Inferior parietal cortex (tissue), 1 donor: ENCODE measurements around the gene SMAD9.

ENCODE experiments used
- DNase-seq: peaks from one replicate; pipeline ENCODE4 v3.0.0-alpha.2; 2016; ENCODE audit errors: extremely low spot score

SMAD9 gene

DNA sequence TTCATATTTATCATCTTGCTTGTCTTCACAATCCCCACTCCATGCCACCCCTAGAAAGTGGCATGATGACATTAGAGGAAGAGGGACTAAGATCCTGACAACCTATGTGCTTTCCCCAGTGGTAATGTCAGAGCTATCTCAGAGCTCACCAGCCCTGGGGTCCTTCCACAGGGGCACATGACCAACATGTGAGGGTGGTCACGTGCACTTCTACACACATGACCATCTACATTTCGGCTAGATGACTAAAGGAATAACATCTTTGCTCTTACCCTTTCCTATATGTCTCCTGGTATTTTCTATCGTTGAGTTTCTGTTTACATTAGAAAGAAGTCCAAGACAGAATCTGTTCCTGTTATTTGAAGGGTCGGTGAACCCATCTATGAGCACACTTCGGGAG, 54.8 kb downstream of the SMAD9 start:
- no peak for DNase-seq

DNA sequence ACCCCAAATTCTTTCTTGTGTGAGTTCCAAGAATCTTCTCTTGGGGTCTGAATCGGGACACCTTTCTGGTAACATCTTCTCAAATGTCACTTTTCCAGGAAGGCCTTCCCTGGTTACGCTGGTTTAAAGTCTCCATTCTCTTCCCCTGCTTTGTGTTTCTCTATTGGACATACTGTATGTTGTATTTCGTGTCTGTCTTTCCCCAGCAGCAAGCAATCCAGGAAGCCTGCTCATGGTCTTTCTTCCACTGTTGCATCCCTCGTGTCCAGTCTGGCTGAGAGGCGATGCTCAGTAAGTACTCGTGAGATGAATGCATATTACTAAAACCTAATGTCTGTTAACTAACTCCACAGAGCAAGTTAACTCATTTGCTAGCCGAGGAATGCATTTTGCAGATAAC, 57.3 kb downstream of the SMAD9 start:
- DNase-seq = no peak

DNA sequence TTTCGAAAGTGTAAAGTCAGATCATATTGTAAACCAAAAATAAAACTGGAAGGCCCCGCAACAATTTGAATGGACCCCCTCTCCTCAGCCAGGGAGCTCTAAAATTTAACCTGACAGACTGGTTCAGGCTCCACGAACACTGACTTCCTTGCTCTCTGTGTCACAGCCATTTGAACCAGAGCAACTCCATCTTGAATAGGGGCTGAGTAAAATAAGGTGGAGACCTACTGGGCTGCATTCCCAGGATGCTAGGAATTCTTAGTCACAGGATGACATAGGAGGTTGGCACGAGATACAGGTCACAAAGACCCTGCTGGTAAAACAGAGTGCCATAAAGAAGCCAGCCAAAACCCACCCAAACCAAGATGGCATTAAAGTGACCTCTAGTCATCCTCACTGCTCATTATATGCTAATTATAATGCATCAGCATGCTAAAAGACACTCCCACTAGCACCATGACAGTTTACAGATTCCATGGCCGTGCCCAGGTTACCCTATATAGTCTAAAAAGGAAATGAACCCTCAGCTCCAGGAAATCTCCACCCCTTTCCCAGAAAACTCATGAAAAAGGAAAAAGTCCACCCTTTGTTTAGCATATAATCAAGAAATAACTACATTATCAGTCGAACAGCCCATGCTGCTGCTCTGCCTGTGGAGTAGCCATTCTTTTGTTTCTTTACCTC, 57.9 kb downstream of the SMAD9 start:
- no peak for DNase-seq

DNA sequence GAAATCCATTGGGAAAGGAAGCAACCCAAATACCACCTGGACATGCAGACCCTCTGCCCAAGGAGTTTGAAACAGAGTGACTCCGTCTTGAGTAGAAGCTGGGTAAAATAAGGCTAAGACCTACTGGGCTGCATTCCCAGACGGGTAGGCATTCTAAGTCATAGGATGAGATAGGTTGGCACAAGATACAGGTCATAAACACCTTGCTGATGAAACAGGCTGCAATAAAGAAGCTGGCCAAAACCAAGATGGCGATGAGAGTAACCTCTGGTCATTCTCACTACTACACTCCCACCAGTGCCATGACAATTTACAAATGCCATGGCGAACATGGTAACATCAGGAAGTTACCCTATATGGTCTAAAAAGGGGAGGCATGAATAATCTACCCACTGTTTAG, 60.8 kb downstream of the SMAD9 start:
- DNase-seq = no peak

DNA sequence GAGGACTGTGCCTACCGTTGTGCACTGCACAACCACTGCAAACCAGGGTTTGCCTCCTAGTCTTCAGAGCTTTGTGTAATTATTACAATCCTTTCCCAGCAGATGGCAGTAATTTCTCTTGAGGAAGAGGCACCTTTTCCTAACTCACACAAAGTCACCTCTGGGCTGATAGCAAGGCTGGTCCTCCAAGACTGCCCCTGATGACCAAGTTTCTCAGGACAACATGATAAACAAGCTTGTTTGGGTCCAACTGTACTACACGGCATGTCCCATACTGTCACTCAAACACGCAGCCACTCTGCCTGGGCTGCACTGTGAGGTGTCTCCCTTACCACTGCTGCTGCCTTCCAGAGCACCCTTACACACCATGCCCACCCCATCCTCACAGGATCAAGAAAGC, 61.7 kb downstream of the SMAD9 start:
- DNase-seq = peak; percentile 69

DNA sequence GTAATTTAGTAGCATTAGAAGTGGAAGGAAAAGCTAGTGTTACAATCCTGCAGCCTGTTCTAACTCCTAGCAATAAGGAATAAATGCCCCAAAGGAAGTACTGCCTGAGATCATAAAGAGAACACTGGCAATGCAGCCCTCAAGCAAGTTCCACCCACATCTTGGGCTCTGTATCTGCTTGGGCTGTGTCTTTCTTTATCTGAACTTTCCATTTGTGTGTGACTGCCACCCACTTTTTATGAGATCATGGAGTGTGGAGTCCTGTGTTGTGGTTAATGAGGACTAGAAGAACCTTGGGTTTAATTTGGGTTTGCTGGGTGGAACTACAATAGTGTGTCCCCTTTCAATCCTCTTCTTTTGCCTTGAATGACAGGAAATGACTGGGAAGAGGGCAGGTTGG, 62.8 kb downstream of the SMAD9 start:
- DNase-seq = no peak

DNA sequence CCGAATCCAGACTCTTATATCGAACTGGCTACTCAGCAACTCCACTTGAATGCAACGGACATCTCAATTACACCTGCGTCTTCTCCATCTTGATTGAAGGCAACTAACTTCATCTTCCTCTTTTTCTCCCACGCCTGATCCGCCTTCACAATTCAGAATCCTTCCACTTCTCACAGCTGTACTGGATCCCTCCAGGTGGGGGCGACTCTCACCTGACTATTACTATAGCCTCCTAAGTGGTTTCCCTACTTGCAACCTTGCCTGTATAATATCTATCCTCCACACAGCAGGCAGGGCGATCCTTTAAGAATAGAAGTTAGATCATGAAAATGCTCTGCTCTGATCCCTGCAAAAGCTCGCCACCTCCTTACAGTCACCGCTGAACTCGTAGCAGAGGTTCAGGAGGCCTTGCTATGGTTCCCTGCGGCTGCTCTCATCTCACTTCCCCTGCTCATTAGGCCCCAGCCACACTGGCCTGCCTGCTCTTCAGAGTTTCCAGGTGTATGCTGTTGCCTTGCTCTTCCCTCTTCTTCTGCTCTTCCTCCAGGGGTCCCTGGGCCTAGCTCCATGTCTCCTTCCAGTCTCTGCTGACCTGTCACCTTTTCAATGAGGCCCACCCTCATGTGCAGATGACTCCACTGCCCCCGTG, 69.1 kb downstream of the SMAD9 start:
- no peak for DNase-seq

DNA sequence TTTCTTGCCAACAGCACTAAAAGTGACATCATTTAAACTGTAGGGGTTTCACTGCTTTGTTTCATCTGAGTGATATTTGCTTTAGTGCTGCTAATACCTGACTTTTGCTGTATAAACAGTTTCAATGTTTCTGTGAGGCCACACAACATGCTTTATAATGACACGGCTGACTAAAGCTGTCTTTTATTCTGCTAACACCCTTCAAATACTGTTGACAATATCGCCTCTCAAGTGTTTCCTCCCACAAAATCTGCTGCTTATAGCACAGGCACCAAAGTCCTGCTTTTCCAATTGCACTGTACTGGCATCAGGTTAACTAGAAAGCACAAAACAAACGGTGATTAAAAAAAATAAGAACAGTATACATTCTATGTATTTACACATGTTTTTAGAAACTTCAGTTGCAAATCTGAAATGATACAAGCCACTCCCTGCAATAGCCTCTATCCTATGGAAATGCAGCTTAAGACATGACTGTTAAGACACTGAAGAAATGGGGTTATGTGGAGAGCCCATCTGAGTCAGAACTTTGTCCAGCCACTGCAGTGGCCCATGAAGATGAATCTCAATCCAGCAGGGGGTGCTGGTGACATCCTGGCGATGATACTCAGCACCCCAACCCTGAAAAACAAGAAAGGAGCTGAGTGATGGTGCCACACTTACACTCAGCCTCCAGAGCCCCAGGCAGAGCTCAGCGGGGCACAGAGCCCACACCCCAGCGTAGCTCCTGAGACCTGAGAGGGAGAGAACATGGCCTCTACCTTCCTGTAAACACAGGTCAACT, 71.6 kb downstream of the SMAD9 start:
- DNase-seq = no peak

DNA sequence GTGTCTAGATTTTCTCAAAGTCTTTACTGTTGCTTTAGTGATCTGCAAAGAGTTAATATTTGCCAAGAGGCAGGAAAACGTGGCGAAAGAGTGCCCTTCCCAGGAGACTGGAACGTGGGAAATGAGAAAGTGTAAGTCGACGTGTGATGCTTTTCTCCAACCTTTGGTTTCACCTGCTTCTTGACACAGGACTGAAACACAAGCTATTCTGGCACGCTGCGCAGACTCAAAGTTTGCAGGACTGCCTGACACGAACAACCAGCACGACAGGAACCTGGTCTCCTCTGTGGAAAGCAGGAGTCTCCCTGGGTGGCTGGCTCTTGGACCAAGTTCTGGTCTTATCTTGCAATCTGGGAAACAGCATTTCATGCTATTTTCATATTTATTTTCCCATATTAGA, 72.4 kb downstream of the SMAD9 start:
- no peak for DNase-seq

DNA sequence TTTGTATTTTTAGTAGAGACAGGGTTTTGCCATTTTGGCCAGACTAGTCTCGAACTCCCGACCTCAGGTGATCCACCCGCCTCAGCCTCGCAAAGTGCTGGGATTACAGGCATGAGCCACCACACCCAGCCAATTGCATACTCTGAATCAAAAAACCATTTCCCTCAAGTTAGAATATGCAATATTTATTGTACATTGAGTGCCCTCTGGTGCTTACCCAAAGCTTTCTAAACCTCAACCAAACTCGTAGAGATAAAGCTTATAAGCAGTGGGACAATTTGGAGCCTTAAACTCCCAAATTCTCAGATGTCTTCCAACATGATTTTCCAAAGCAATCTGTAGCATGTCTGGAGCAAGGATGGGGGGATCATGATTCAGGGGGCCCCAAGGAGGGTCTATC, 78.6 kb downstream of the SMAD9 start:
- DNase-seq = no peak

DNA sequence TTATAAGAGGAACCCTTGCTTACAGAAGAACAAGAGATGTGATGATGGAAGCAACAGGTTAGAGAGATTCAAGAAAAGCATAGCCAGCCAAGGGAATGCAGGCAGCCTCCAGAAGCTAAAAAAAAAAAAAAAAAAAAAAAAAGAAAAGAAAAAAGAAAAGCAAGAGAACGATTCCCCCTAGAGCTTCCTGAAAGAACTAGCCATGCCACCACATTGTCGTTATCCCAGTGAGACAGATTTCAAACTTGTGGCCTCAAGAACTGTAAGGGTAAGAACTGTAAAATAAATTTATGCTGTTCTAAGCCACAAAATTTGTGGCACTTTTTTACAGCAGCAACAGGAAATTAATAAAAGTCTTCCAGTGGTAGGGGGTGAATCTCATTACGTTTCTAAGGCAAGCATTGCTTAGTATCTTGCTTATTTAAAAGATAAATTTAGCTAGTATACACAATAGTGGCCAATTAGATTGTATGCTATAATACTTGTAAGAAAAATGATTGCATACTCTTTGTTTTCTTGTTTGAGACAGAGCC, 79.3 kb downstream of the SMAD9 start:
- DNase-seq = no peak

DNA sequence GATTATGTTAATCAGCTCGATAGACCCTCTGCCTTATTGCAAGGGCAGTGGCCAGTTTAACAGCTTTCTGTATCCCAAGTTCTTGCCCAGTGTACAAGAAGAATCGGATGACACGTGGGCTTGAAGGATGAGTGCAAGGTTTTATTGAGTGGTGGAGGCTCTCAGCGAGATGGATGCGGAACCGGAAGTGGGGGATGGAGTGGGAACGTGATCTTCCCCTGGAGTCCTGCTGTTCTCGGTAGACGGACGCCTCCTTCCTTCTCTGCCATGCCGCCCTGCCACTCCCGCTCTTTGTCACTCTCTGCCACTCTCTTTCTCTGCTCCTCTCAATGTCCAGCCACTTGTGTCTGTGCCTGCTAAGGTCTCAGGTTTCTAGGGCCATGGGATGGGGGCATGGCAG, 80.1 kb downstream of the SMAD9 start:
- DNase-seq = no peak

DNA sequence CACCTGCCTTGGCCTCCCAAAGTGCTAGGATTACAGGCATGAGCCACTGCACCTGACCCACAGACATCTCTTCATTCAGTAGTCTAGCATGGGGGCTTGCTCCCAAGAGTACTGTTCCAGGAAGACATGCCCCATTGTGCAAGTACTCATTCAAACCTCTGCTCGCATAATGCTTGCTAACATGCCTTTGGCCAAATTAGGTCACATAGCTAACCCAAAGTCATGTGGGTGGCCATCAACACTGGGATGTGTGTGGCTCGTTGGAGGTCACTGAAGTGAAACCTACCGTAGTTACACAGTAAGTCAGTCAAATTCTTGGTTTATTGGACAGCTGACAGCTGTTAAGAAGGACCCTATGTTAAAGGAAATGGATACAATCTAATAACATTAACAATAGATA, 80.8 kb downstream of the SMAD9 start:
- no peak for DNase-seq

DNA sequence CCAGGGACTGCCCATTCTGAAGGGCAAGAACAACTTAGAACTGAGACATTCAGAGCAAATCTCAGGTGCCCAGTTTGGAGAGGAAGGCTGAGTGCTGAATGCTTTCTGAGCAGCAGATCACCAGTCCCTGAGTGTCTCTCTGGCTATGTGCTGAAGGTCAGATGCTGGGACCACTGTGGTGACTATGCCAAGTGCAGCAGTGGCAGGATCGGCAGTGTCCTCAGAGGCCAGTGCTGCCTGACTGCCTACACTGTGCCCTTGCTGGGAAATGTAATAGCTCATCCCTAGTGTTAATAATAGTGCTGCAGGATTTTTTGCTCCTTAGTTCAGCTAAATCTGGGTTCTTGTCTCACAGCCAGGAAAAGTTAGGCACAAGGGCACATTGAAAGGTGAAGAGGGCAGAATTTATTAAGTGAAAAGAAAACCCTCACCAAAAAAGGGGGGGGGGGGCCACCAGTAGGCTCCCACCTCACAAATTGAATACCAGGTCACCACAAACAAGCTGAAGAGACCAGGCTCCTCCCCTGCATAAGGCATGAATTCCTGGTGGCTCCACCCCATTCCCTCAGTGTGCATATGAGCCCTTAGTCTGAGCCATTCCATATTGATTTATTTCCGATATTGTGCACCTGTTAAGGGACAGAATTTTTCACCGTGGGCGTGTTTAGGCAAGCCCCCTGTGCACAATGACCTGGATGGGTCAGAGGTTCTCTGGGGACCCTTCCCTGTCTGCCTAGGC, 82.5 kb downstream of the SMAD9 start:
- DNase-seq = no peak

DNA sequence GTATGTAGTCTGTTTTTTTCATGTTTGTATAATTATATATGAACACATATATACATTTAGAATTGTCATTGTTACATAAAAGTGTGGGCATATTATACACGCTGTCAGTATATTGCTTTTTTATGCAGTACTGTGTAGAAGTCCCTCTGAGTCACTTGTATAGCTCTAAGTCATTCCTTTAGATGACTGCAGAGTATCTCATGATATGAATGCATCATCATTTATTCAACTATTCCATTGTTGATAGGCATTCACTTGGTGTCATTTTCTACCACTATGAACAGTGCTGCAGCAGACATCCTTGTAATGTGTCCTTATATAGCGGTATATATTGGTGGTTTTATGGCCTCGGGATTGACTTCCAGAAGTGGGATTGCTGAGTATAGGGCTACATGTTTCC, 85.7 kb downstream of the SMAD9 start:
- no peak for DNase-seq

DNA sequence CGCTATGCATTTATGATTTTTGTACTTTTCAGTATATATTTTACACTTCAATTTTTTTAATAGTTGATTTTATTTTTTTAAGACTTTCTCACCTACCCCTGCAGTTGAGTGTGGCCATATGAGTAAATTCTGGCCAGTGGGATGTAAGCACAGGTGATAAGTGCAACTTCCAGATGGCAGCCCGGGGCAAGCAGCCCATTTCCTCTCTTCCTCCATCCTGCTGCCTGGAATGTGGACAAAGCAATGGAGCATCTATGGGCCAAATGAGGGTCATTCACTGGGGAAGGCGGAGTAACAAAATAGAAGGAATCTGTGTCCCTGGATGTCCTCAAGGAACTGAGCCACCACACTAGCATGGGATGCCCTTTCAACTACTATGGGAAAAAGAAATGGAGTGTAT, 88.7 kb downstream of the SMAD9 start:
- no peak for DNase-seq

DNA sequence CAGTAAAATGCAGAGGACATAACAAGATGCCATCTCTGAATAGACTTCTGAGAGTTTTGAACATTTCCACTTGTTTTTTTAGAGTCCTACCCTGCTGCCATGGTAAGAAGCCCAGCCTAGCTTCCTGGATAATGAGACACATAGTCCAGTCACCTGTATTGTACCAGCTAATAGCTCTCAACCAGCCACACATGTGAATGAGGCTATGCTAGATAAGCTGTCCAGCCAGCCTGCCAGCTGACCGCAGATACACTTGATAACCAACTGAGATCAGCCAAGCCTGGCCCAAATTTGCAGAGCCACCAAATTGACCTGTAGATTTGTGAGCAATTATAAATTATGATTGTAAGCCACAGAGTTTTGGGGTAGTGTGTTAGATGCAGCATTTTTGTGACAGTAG, 90.3 kb downstream of the SMAD9 start:
- DNase-seq = no peak

DNA sequence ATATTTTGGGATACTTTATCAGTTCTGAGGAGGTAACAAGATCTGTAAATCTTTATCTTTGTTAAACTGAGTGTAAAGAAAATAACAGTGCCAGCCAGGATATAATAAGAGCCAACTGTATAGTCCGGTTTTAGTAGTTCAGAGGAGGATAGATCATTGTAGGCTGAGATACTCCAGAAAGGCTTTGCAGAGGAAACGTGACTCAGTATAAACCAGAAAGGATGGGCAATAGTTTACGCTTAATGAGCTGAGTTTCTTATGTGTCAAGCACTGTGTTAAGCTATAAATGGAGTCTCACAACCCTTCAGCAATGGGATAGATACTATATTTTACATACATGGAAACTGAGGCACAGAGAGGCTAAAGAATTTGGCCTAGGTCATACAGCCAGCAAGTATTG, 97.3 kb downstream of the SMAD9 start:
- DNase-seq = no peak

DNA sequence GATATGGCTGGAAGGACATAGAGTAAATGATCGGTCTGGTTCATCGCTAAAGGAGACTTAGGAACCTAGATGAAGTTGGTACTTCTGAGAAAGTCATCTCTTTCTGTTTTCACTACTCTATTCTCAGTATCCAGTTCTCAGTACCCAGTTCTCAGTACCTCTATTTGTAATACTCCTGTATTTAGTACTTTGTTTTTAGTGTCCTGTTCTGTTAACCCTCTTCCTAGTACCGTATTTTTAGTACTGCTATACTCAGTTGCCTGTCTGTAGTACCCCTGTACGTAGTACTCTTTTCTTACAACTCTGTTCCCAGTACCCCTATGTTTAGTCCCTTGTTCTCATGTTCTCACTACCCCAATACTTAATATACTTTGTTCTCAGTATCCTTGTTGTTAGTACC, 99.8 kb downstream of the SMAD9 start:
- no peak for DNase-seq

DNA sequence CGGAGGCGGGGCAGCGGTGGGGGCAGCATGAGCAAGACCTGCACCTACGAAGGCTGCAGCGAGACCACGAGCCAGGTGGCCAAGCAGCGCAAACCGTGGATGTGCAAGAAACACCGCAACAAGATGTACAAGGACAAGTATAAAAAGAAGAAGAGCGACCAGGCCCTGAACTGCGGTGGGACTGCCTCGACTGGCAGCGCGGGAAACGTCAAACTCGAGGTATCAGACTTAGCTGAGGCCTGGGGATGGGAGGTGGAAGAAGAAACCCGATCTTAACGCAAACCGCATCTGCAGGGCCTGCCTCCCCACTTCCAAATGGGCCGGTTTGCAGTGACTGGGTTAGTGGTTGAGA, 100.3 kb downstream of the SMAD9 start:
- DNase-seq = no peak

DNA sequence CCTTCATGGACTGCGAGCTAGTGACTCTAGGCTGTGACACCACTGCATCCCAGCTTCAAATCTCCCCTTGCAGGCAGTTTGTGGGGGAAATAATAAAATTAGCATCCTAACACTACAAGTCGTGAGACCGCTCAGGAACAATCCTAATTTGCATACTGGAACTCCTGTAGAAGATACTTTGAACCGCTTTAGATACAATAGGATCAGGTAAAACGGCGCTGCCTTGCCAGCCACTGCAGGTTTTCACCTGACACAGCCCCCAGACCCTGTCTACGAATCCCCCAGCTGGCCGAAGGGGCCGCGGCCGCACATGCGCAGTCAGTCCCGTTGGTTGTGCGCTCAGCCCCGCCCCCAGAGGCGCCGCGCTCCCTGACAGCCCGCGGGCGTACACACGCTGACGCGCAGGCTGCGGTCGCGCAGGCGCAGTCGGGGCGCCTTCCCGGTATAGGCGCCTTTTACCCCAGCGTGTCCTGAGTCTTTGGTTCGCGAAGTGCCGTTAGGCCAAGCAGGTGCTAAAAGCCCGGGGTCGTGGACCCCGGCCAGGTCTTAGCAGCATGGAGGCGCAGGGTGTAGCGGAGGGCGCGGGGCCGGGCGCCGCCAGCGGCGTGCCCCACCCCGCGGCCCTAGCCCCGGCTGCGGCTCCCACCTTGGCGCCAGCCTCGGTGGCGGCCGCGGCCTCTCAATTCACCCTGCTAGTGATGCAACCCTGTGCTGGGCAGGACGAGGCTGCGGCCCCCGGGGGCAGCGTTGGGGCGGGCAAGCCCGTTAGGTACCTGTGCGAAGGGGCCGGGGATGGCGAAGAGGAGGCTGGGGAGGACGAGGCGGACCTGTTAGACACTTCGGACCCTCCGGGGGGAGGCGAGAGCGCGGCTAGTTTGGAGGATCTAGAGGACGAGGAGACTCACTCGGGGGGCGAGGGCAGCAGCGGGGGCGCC, 101.0 kb downstream of the SMAD9 start, which contains the start of gene RFXAP:
Gene RFXAP, plus strand, starts transcription at position 419 of the 935 bp plus-strand sequence. Its CDS starts 136 bp downstream, at position 555.
- DNase-seq = peak; percentile 90
